RWPE2 (cell line): ENCODE measurements around the gene VPS45.

Experiments
- ATAC-seq: fragments of 200-7000 bp; cut with Tn5 transposase; 3 replicates; pipeline ENCODE4 v1.9.1; 2021; ENCODE audit warnings: low read depth
- DNase-seq: peaks from one replicate; pipeline ENCODE4 v3.0.0-alpha.2; 2020; ENCODE audit warnings: low spot score
- H3K27ac ChIP-seq: fragments of 450-650 bp; 2 replicates; pipeline ENCODE4 v1.5.1; 2017; ENCODE audit warnings: mild to moderate bottlenecking; ENCODE audit not compliant: poor library complexity, severe bottlenecking
- H3K27me3 ChIP-seq: fragments of 250-450 bp; sonication (Bioruptor Pico); 2 replicates; pipeline ENCODE4 v1.5.1; 2021; ENCODE audit warnings: mild to moderate bottlenecking, moderate library complexity; ENCODE audit not compliant: insufficient read depth, poor library complexity, severe bottlenecking
- H3K36me3 ChIP-seq: fragments of 250-450 bp; sonication (Bioruptor Pico); 2 replicates; pipeline ENCODE4 v1.5.1; 2020; ENCODE audit warnings: low read depth, mild to moderate bottlenecking, moderate library complexity
- H3K4me1 ChIP-seq: fragments of 250-450 bp; sonication (Bioruptor Pico); 2 replicates; pipeline ENCODE4 v1.5.1; 2021; ENCODE audit warnings: mild to moderate bottlenecking, moderate library complexity; ENCODE audit not compliant: insufficient read depth, poor library complexity, severe bottlenecking
- H3K4me3 ChIP-seq: fragments of 250-450 bp; sonication (Bioruptor Pico); 2 replicates; pipeline ENCODE4 v1.5.1; 2021; ENCODE audit warnings: mild to moderate bottlenecking, moderate library complexity; ENCODE audit not compliant: severe bottlenecking
- H3K9me3 ChIP-seq: fragments of 250-450 bp; sonication (Bioruptor Pico); 2 replicates; pipeline ENCODE4 v1.5.1; 2021; ENCODE audit warnings: mild to moderate bottlenecking, moderate library complexity; ENCODE audit not compliant: severe bottlenecking
- CTCF ChIP-seq: fragments of 450-650 bp; IDR thresholded peaks from one replicate; pipeline ENCODE4 v1.5.1; 2017; ENCODE audit warnings: mild to moderate bottlenecking, moderate library complexity; ENCODE audit not compliant: poor library complexity, severe bottlenecking

VPS45 gene

GRCh38 chr1:150186789-150187559 is 119.4 kb downstream of the VPS45 start:
- Histone ChIP-seq H3K36me3 (no peaks in the 10 kb centered on the region), H3K4me3 (no peak overlapping the region), H3K27me3 (no peaks in the 10 kb centered on the region), H3K9me3 (no peaks in the 10 kb centered on the region), H3K4me1 (peaks cover 17% of the 10 kb centered on the region), H3K27ac (no peak overlapping the region)
- ATAC-seq = 0 out of 3 replicates have a peak, but pooled peaks have one; percentile 32
- peak; percentile 78 for TF ChIP-seq CTCF
- DNase-seq = no peak

- Histone ChIP-seq H3K27me3 (no peaks in the 10 kb centered on the region), H3K27ac (no peak overlapping the region), H3K36me3 (no peaks in the 10 kb centered on the region), H3K4me1 (peaks cover 22% of the 10 kb centered on the region), H3K9me3 (no peaks in the 10 kb centered on the region), H3K4me3 (no peak overlapping the region)
- ATAC-seq (no peak), DNase-seq (no peak)
- peak; percentile 52 for TF ChIP-seq CTCF
Observed at GRCh38 chr1:150187560-150187931, 120.0 kb downstream of the VPS45 start.

- TF ChIP-seq CTCF = no peak
- H3K9me3 ChIP-seq = no peaks in the 10 kb centered on the region
Observed at GRCh38 chr1:150192012-150192411, 124.4 kb downstream of the VPS45 start.

GRCh38 chr1:150194381-150195031 is 126.9 kb downstream of the VPS45 start:
- no peaks in the 10 kb centered on the region for H3K27me3 ChIP-seq
- peaks cover 7% of the 10 kb centered on the region for H3K4me1 ChIP-seq
- H3K4me3 ChIP-seq = no peak overlapping the region
- H3K27ac ChIP-seq = no peak overlapping the region
- H3K36me3 ChIP-seq = no peaks in the 10 kb centered on the region
- no peaks in the 10 kb centered on the region for H3K9me3 ChIP-seq
- DNase-seq (no peak), ATAC-seq (no peak)
- no peak for TF ChIP-seq CTCF

More at GRCh38 chr1:150192012-150192411, 124.4 kb downstream of the VPS45 start:
- no peaks in the 10 kb centered on the region for H3K27me3 ChIP-seq
- H3K36me3 ChIP-seq = no peaks in the 10 kb centered on the region
- no peak overlapping the region for H3K4me3 ChIP-seq
- DNase-seq = no peak
- H3K4me1 ChIP-seq = peaks cover 7% of the 10 kb centered on the region
- peak overlapping the region; percentile 1 for H3K27ac ChIP-seq
- ATAC-seq = peak; percentile 91
